GM18861 (cell line): ENCODE measurements around the gene MLLT10.
"Not testable (repeated sequence)": the region's sequence is repeated elsewhere in the genome, so short reads cannot be mapped to it uniquely, and the experiment has no call there.

Experiments
- ATAC-seq: cut with Tn5 transposase; IDR thresholded peaks from one replicate; pipeline ENCODE4 v1.9.1; 2021; ENCODE audit not compliant: unreplicated experiment

Gene MLLT10

GRCh38 chr10:21628645-21629044 is 94.6 kb downstream of the MLLT10 start:
- not testable (repeated sequence) for ATAC-seq

GRCh38 chr10:21634599-21635365 is 100.8 kb downstream of the MLLT10 start:
- ATAC-seq = no peak

- ATAC-seq = no peak
These were observed 103.8 kb downstream of the MLLT10 start for GRCh38 chr10:21637795-21638194.

DNA sequence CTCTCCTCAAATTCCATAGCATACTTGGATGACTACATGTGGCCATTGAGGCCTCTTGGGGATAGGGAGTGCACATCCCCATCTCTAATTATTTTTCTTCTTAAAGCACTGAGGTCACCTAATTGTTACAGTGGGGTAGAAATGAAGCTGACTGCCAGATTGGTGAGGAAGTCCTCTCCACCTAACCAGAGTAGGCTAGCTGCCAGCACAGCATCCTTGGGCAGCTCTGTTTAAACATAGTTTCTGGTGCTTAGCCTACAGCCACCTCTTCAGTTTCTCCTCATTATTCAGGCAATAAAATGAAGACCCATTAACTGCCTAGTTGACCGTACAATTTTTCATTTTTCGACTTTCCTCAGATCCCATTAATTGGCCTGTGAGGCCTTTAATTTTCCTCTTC is 104.6 kb downstream of the MLLT10 start:
- ATAC-seq = no peak

DNA sequence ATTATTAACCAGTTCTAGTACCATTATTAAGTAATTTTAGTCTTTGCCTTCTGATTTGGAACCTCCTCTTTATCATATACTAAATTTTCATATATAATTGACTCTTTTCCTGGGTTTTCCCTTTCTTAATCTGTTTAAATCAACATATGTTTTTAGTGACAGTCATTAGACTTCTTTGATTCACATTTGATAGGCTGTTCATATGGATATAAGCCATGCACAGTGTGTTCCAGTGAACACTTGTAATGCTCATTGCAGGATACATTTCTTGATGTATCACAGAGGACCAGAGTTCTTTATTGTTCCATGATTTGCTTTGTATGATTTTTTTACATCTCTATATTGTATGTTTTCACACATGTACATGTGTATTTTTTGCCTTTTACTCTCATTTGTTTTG is 114.0 kb downstream of the MLLT10 start:
- no peak for ATAC-seq

- ATAC-seq = no peak
These were observed 115.4 kb downstream of the MLLT10 start for GRCh38 chr10:21649454-21649872.

- no peak for ATAC-seq
These were observed 116.3 kb downstream of the MLLT10 start for GRCh38 chr10:21650353-21650752.

DNA sequence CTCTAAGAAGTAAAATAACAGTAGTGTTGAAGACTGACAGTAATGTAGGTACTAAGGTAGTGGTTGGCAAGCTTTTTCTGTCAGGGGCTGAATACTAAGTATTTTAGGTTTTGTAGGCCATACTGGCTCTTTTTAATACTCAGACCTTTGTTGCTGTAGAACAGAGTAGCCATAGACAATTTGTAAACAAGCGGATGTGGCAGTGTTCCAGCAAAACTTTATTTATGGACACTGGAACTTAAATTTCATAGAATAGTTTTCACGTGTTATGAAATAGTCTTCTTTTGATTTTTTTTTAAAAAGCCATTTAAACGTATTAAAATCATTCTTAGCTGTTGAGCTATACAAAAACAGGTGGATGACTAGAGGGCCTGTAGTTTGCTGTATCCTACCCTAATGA is 121.2 kb downstream of the MLLT10 start:
- no peak for ATAC-seq

- ATAC-seq = no peak
These were observed 121.7 kb downstream of the MLLT10 start for GRCh38 chr10:21655687-21656086.

GRCh38 chr10:21661087-21661486 is 127.1 kb downstream of the MLLT10 start:
- ATAC-seq = no peak

DNA sequence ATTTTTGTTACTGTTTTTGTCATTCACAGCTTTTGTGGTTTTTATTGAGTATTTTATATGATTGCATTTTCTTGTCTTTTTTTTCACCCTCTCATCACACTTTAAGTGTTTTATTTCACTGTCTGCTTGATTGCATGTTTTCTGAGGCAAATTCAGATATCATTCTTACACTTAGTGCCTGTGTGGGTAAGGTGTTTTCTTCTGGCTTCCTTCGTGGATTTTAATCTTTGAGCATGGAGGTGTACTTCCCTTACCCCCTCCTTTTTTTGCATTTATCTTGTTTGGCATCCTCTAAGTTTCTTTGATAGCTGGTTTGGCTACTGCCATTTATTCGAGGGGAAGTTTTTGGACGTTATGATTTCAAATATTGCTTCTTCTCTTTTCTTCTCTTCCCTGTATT is 127.9 kb downstream of the MLLT10 start:
- no peak for ATAC-seq

- ATAC-seq = no peak
These were observed 128.6 kb downstream of the MLLT10 start for GRCh38 chr10:21662635-21663034.

DNA sequence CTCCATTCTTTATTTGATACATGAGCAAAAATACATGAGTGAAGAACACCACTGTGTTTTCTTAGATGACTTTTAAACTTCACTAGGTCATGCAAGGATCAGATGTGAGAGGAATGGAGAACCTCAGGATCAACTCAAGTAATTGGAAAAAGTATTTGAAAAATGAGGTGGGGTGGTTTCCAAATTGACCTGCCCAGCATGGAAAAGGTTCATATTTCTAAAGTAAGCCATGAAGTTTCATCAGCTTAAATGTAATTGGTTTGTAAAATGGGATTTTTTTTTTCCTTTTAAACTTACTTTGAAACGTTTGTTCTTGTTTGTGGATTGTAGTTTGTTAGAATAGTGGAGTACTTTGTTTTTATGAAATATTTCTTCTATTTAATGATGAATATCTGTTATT is 134.8 kb downstream of the MLLT10 start:
- ATAC-seq = no peak

- ATAC-seq = no peak
These were observed 136.4 kb downstream of the MLLT10 start for GRCh38 chr10:21670391-21670790.

- no peak for ATAC-seq
These were observed 139.6 kb downstream of the MLLT10 start for GRCh38 chr10:21673668-21674067.

GRCh38 chr10:21675157-21675796 is 141.2 kb downstream of the MLLT10 start:
- no peak for ATAC-seq

DNA sequence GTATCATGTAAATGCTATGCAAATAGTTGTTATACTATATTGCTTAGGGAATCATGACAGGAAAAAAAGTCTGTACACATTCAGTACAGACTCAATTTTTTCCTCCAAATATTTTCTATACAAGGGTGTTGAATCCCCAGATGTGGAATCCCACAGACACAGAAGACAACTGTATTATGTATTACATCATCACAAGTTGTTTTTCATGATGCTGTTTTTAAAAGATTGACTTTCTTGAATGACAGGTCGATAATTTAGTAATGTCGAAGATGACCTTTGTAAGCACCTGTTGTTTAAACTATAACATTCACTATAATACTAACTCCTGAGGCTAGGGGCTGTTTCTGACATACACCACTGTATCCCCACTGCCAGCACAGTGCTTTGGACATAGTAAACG is 143.5 kb downstream of the MLLT10 start:
- ATAC-seq = no peak

DNA sequence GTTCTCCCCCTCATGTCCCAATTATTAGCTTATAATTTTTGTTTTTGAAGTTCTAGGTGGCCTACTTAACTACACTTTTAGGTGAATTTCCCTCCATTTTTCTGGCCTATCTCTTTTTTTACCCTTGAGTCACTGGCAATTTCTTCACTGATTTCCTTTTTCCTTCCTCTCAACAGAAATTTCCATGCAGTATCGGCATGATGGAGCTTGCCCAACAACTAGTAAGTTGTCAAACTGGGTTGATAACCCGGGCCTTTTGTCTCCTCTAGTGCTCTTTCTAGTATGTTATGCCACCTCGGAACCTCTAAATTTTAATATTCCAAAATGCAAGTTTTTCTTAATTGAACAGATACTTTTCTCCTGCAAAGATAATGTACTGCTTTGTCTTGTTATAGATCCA is 147.1 kb downstream of the MLLT10 start:
- ATAC-seq = no peak

DNA sequence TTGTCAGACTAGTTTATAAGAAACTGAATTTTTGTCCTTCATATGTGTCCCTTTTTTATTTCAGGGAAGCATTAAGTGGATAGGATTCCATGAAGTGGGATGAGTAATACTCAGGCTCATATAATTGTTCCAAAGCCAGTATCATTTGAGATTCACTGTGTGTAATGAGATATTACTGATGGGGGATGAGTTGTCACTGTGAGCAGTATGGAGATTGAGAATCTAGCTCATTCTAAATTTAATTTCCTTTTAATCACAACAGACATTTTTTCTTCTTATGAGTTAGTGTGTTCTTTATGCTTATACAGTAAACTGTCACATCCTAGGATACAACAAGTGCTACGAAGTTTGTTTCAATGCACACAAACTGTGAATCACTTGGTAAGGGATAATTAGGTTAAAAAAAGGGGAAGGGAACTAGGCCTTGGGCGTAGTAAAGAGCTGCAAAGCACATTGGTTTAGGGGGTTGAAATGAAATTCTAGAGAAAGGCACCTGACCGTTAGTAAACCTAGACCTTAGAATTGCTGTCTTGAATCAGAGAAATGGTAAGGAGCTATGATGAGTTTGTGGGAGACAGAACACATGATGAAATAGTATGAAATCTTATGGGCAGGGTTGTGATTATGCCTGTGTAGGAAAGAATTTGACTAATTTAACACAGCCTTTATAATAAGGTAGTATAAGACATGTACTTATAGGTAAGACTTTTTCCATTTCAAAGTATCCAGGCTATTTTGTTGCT is 153.4 kb downstream of the MLLT10 start:
- ATAC-seq = no peak

- ATAC-seq = no peak
These were observed 153.9 kb downstream of the MLLT10 start for GRCh38 chr10:21688009-21688332.

- no peak for ATAC-seq
These were observed 154.8 kb downstream of the MLLT10 start for GRCh38 chr10:21688870-21689269.

GRCh38 chr10:21689881-21690280 is 155.8 kb downstream of the MLLT10 start:
- peak; percentile 58 for ATAC-seq
